Endothelial cell of umbilical vein (primary cell): ENCODE measurements around the gene LRP2. TPM values are rescaled to one million over a fixed set of nuclear protein-coding genes. Genes with fewer than 3 reads are reported as not detected.

Experiments
- BruUV-seq: library from RNA; stranded (reverse); fragments of 400-500 nt; replicated peaks from 2 replicates; lab custom pipeline; 2021; lab: Mats Ljungman, UMichigan
- CTCF ChIA-PET: fragments of 300-600, 350-600 bp; sonication (Branson Sonifier 250); formaldehyde crosslinking; loops from one replicate; lab custom pipeline; 2021; ENCODE audit warnings: antibody characterized with exemption, inconsistent platforms; lab: Charles Lee
- POLR2A ChIA-PET: fragments of 300-600, 350-600 bp; sonication (Branson Sonifier 250); formaldehyde crosslinking; loops from one replicate; lab custom pipeline; 2021; ENCODE audit warnings: antibody characterized with exemption, inconsistent platforms; lab: Charles Lee
- DNase-seq: peaks from one replicate; pipeline ENCODE4 v3.0.0-alpha.2; 2011; ENCODE audit warnings: low read depth, low spot score
- FAIRE-seq: peaks from 2 replicates; lab custom pipeline; 2011; peaks lifted over from hg19 to GRCh38; lab: Jason Lieb, UNC
- H2AFZ ChIP-seq: 2 replicates; pipeline ENCODE4 v1.6.0; 2012; ENCODE audit warnings: low read depth, low read length, control low read depth, inconsistent platforms
- H3K27ac ChIP-seq: 2 replicates; pipeline ENCODE4 v1.5.1; 2011; ENCODE audit warnings: low read depth, mild to moderate bottlenecking, control low read depth, low read length, moderate library complexity; ENCODE audit not compliant: insufficient read depth
- H3K27me3 ChIP-seq, 2 experiments: 2 replicates each; pipeline versions ENCODE4 v1.6.0 to v1.6.1; 2011; ENCODE audit warnings: low read length in 2 of 2, mixed read lengths in 1 of 2; ENCODE audit not compliant: control insufficient read depth in 2 of 2, insufficient read depth in 2 of 2
- H3K36me3 ChIP-seq, 2 experiments: 2 replicates in 1 of 2; 3 replicates in 1 of 2; pipeline ENCODE4 v1.5.1; 2011; ENCODE audit warnings: low read length in 2 of 2, mild to moderate bottlenecking in 1 of 2, moderate library complexity in 1 of 2; ENCODE audit not compliant: control insufficient read depth in 2 of 2, insufficient read depth in 2 of 2; ENCODE audit errors: extremely low read depth in 1 of 2
- H3K4me1 ChIP-seq: 3 replicates; pipeline ENCODE4 v1.5.1; 2011; ENCODE audit warnings: mild to moderate bottlenecking, low read length; ENCODE audit not compliant: control insufficient read depth, insufficient read depth; ENCODE audit errors: extremely low read depth
- H3K4me2 ChIP-seq: 2 replicates; pipeline ENCODE4 v1.6.1; 2011; ENCODE audit warnings: low read length, control low read depth, mixed read lengths; ENCODE audit not compliant: insufficient read depth
- H3K4me3 ChIP-seq, 3 experiments: fragments of 200-600 bp in 1 of 3; sonication (generic), shearing (Covaris generic) in 1 of 3; replicated peaks in 1 of 3; 2 replicates each; pipeline ENCODE4 v1.5.1; 2011 to 2016; ENCODE audit warnings: control low read depth in 3 of 3, low read length in 3 of 3, mild to moderate bottlenecking in 2 of 3, inconsistent platforms in 1 of 3, low read depth in 1 of 3, moderate library complexity in 1 of 3; ENCODE audit not compliant: insufficient read depth in 1 of 3
- H3K79me2 ChIP-seq: 2 replicates; pipeline ENCODE4 v1.6.0; 2012; ENCODE audit warnings: low read length, inconsistent platforms; ENCODE audit not compliant: control insufficient read depth, insufficient read depth
- H3K9ac ChIP-seq: replicated peaks from 2 replicates; pipeline ENCODE3; 2011; ENCODE audit warnings: low read length, control low read depth; ENCODE audit not compliant: insufficient read depth; ENCODE audit errors: extremely low read depth
- H3K9me1 ChIP-seq: replicated peaks from 3 replicates; pipeline ENCODE4 v1.6.0; 2011; ENCODE audit warnings: mild to moderate bottlenecking, low read length; ENCODE audit not compliant: control insufficient read depth, insufficient read depth; ENCODE audit errors: extremely low read depth
- H3K9me3 ChIP-seq: replicated peaks from 2 replicates; pipeline ENCODE4 v1.5.1; 2012; ENCODE audit warnings: low read length, inconsistent platforms; ENCODE audit not compliant: control insufficient read depth, insufficient read depth
- H4K20me1 ChIP-seq: replicated peaks from 2 replicates; pipeline ENCODE3; 2011; ENCODE audit warnings: mild to moderate bottlenecking, low read length; ENCODE audit not compliant: control insufficient read depth, insufficient read depth; ENCODE audit errors: extremely low read depth
- EZH2 ChIP-seq: IDR thresholded peaks from 2 replicates; pipeline ENCODE4 v1.6.1; 2012; ENCODE audit warnings: borderline replicate concordance, low read depth, mild to moderate bottlenecking, moderate library complexity, low read length, inconsistent platforms; ENCODE audit not compliant: severe bottlenecking
- FOS ChIP-seq: IDR thresholded peaks from 2 replicates; pipeline ENCODE4 v1.6.1; 2011; ENCODE audit warnings: mild to moderate bottlenecking, low read length, moderate library complexity, borderline replicate concordance; ENCODE audit not compliant: insufficient read depth
- GATA2 ChIP-seq: IDR thresholded peaks from 2 replicates; pipeline ENCODE4 v1.7.0; 2011; ENCODE audit warnings: low read depth, mild to moderate bottlenecking, moderate library complexity, mixed read lengths, low read length; ENCODE audit not compliant: insufficient read length, insufficient read depth
- JUN ChIP-seq: IDR thresholded peaks from 2 replicates; pipeline ENCODE4 v1.6.1; 2011; ENCODE audit warnings: borderline replicate concordance, low read depth; ENCODE audit not compliant: insufficient read length, insufficient read depth
- MYC ChIP-seq: IDR thresholded peaks from one replicate; pipeline ENCODE4 v1.6.1; 2011; ENCODE audit warnings: mild to moderate bottlenecking, low read depth, low read length
- POLR2A ChIP-seq: IDR thresholded peaks from 2 replicates; pipeline ENCODE4 v1.6.1; 2012; ENCODE audit warnings: low read depth, mild to moderate bottlenecking, control low read depth, low read length
- POLR2AphosphoS5 ChIP-seq: IDR thresholded peaks from 2 replicates; pipeline ENCODE4 v1.6.1; 2012; ENCODE audit warnings: low read depth, mild to moderate bottlenecking, control low read depth, low read length, moderate library complexity; ENCODE audit not compliant: insufficient read depth
- dilution Hi-C: fragments of 300-500 bp; cut with MboI; formaldehyde crosslinking; loops from one replicate; pipeline ENCODE4 v1.15.0; 2019; ENCODE audit warnings: low sequenced_read_pairs; ENCODE audit not compliant: extremely low pct_ligation_motif_present
- intact Hi-C: fragments of 100-400 bp; cut with micrococcal nuclease; formaldehyde crosslinking; loops from one replicate; pipeline ENCODE4 v1.10.0; 2022
- polyA plus RNA-seq, 4 experiments: library from polyadenylated mRNA; depleted of rRNA in 3 of 4; stranded (reverse) in 3 of 4; unstranded in 1 of 4; fragments of >200 nt; gene quantifications; 2 replicates each; pipeline versions ENCODE4 v1.2.1 to v1.2.3, GENCODE V29; 2011 to 2012; ENCODE audit warnings: missing spikeins in 1 of 4
- total RNA-seq: library from RNA; stranded (reverse); gene quantifications from 2 replicates; pipeline ENCODE4 v1.2.3, GENCODE V29; 2021
- TF ChIP-seq, protein P1 (sequence below): IDR thresholded peaks from 2 replicates; pipeline ENCODE4 v1.6.1; 2011; ENCODE audit not compliant: insufficient read depth, insufficient read length
- TF ChIP-seq, protein P2 (sequence below), 2 donors: IDR thresholded peaks; 1 replicate in 1 of 2; 2 replicates in 1 of 2; pipeline ENCODE4 v1.5.1; 2011; ENCODE audit warnings: low read length in 2 of 2, mild to moderate bottlenecking in 2 of 2, moderate library complexity in 2 of 2, control low read depth in 1 of 2, inconsistent platforms in 1 of 2, low read depth in 1 of 2; ENCODE audit not compliant: insufficient read depth in 1 of 2; ENCODE audit errors: extremely low read depth in 1 of 2

LRP2 gene
- total and polyA plus RNA-seq, 2 donors (not counting 3 experiments of a cell fraction or from before 2014, with no cell fraction given): not detected

DNA sequence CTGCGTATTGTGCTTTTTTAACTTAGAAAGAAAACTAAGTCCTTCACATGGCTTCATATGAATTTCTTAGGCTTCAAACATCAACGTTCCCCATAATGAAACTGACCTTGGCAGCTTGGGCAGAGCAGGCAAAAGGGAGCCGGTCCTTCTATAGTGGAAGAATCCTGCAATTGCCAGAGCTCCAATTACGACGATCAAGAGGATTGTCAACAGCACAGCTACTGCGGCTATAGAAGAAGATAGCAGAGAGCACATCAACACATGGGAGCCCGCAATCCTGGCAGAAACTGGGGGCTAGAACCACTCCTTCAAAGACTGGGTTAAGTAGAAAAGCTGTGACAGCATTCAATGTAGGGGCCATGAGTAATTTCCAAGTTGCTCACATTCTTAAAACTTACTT lies 223.2 kb downstream of the LRP2 start:
- no peak overlapping the region for H3K4me2 ChIP-seq
- no peaks in the 10 kb centered on the region for H3K9me1 ChIP-seq
- DNase-seq: no peak
- POLR2A ChIA-PET: no interaction called here
- H3K27ac ChIP-seq: no peak overlapping the region
- no peak overlapping the region for H3K9ac ChIP-seq
- dilution Hi-C loops (no loop called here), intact Hi-C loops (no loop called here)
- no peaks in the 10 kb centered on the region for H4K20me1 ChIP-seq
- TF ChIP-seq, protein P1, sequence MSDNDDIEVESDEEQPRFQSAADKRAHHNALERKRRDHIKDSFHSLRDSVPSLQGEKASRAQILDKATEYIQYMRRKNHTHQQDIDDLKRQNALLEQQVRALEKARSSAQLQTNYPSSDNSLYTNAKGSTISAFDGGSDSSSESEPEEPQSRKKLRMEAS: no peak
- TF ChIP-seq FOS: no peak
- H3K4me3 ChIP-seq: no peak overlapping the region
- no TSS peak for BruUV-seq
- no peak for FAIRE-seq
- peaks cover 3% of the 10 kb centered on the region for H3K4me1 ChIP-seq
- H3K9me3 ChIP-seq: no peaks in the 10 kb centered on the region
- CTCF ChIA-PET: interaction anchor here (1.1 to 8.5 kb wide), 7 partner anchors 8 to 187 kb away, joined by 3 to 217 read pairs (median 7); no protein-coding TSS in a partner anchor
- no peaks in the 10 kb centered on the region for H3K36me3 ChIP-seq
- no peaks in the 10 kb centered on the region for H3K79me2 ChIP-seq
- no peaks in the 10 kb centered on the region for H3K27me3 ChIP-seq
- H2AFZ ChIP-seq: no peak overlapping the region

DNA sequence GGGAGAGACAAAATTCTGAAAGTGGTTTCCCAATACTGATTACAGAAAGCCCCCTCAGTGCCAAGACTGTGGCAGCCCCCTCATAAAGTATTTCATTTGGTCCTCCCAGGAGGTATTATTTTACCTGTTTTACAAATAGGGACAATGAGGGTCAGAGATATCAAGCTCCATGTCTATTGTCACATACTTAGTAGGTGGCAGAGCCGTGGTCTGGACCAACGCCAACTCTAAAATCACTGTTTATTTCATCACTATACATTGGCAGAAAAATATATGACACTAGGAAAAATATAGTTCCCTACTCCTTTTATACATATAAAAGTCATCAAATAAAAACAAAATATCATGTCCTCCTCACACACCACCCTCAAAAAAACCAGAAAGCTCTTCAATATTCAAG lies 224.4 kb downstream of the LRP2 start:
- CTCF ChIA-PET: interaction anchor here (1.3 to 8.5 kb wide), 4 partner anchors 10 to 84 kb away, joined by 4 to 217 read pairs (median 4); no protein-coding TSS in a partner anchor
- FAIRE-seq (no peak), DNase-seq (no peak)
- dilution Hi-C loops (no loop called here), intact Hi-C loops (no loop called here)
- Histone ChIP-seq H3K4me1 (peaks cover 3% of the 10 kb centered on the region), H3K4me3 (no peak overlapping the region), H3K4me2 (no peak overlapping the region), H3K9ac (no peak overlapping the region), H3K9me1 (no peaks in the 10 kb centered on the region), H3K27me3 (no peaks in the 10 kb centered on the region), H4K20me1 (no peaks in the 10 kb centered on the region), H2AFZ (no peak overlapping the region), H3K36me3 (no peaks in the 10 kb centered on the region), H3K9me3 (no peaks in the 10 kb centered on the region), H3K27ac (no peak overlapping the region), H3K79me2 (no peaks in the 10 kb centered on the region)
- POLR2A ChIA-PET: no interaction called here
- BruUV-seq: no TSS peak
- TF ChIP-seq, protein P1: no peak
- TF ChIP-seq, protein P2, sequence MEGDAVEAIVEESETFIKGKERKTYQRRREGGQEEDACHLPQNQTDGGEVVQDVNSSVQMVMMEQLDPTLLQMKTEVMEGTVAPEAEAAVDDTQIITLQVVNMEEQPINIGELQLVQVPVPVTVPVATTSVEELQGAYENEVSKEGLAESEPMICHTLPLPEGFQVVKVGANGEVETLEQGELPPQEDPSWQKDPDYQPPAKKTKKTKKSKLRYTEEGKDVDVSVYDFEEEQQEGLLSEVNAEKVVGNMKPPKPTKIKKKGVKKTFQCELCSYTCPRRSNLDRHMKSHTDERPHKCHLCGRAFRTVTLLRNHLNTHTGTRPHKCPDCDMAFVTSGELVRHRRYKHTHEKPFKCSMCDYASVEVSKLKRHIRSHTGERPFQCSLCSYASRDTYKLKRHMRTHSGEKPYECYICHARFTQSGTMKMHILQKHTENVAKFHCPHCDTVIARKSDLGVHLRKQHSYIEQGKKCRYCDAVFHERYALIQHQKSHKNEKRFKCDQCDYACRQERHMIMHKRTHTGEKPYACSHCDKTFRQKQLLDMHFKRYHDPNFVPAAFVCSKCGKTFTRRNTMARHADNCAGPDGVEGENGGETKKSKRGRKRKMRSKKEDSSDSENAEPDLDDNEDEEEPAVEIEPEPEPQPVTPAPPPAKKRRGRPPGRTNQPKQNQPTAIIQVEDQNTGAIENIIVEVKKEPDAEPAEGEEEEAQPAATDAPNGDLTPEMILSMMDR (IDR thresholded peaks at IDR 0.05; ENCODE audit: extremely low read depth in 1 of 2, insufficient read depth in 1 of 2, low read depth in 1 of 2, low read length in 2 of 2): no peak
- TF ChIP-seq EZH2 (no peak), FOS (no peak), GATA2 (no peak), POLR2AphosphoS5 (no peak), POLR2A (no peak), MYC (no peak), JUN (no peak)
